Measurements from ENCODE around the gene KIFC3.
A peak's percentile ranks its signal among the peaks of the same experiment; 100 is the strongest.

The KIFC3 gene

GRCh38 chr16:57749101-57749692, 53.1 kb downstream of the KIFC3 start:
- TF ChIP-seq ZNF664 (tag by site-specific recombination; IDR thresholded peaks at IDR 0.05) (peak; percentile 40; the same call in 1 of the 2 replicates), ZNF555 (tag by site-specific recombination; conservative IDR thresholded peaks at IDR 0.05) (no peak), ZBTB21 (tag by site-specific recombination; IDR thresholded peaks at IDR 0.05) (no peak), OSR2 (tag by site-specific recombination; IDR thresholded peaks at IDR 0.05) (no peak), ZNF580 (tag by site-specific recombination; IDR thresholded peaks at IDR 0.05) (no peak; the same call in 1 of the 2 replicates)
- Histone ChIP-seq H3K36me3 (ENCODE audit: control insufficient read depth in 2 of 2, insufficient read depth in 1 of 2, low read length in 2 of 2) (peaks cover 0 to 68% of the 10 kb centered on the region in 2 experiments; a peak in 2 of 3 replicates), H3K4me3 (ENCODE audit: low read depth, low read length) (no peak overlapping the region), H3K9me3 (ENCODE audit: control insufficient read depth, insufficient read depth, low read depth, low read length) (no peaks in the 10 kb centered on the region), H3K4me1 (ENCODE audit: control insufficient read depth, insufficient read depth, low read length) (no peaks in the 10 kb centered on the region), H3K27ac (ENCODE audit: extremely low read depth, low read depth, low read length) (no peak overlapping the region)
- ChIA-PET CTCF (no interaction called here), POLR2A (no interaction called here)

- CTCF ChIA-PET = interaction anchor here (1.2 kb wide), 1 partner anchor 8 kb away, joined by 3 read pairs; no protein-coding TSS in a partner anchor
- POLR2A ChIA-PET = no interaction called here
- no peaks in the 10 kb centered on the region for H3K9me3 ChIP-seq (ENCODE audit: control insufficient read depth, insufficient read depth, low read depth, low read length)
These were observed 53.7 kb downstream of the KIFC3 start for GRCh38 chr16:57748596-57748995.

GRCh38 chr16:57747996-57748395, 54.3 kb downstream of the KIFC3 start:
- no peak overlapping the region for H3K27ac ChIP-seq (ENCODE audit: extremely low read depth, low read depth, low read length)
- ChIA-PET CTCF (interaction anchor here (0.6 to 1.2 kb wide), 2 partner anchors 9 to 161 kb away, joined by 3 to 4 read pairs; no protein-coding TSS in a partner anchor), POLR2A (no interaction called here)
- no peak overlapping the region for H3K4me3 ChIP-seq (ENCODE audit: low read depth, low read length)
- no peak for TF ChIP-seq ZFP41 (tag by site-specific recombination; IDR thresholded peaks at IDR 0.05; ENCODE audit: borderline replicate concordance)
- TF ChIP-seq ZNF776 (tag by site-specific recombination; IDR thresholded peaks at IDR 0.05; ENCODE audit: borderline replicate concordance) = no peak
- no peak for TF ChIP-seq BCL6B (tag by site-specific recombination; IDR thresholded peaks at IDR 0.05)
- no peak for TF ChIP-seq YY1 (tag by site-specific recombination; IDR thresholded peaks at IDR 0.05)
- TF ChIP-seq ZFP3 (tag by site-specific recombination; IDR thresholded peaks at IDR 0.05; ENCODE audit: low read depth) = no peak
- no peak for TF ChIP-seq ZNF530 (tag by site-specific recombination; IDR thresholded peaks at IDR 0.05; ENCODE audit: low read depth)
- H3K4me1 ChIP-seq (ENCODE audit: control insufficient read depth, insufficient read depth, low read length) = no peaks in the 10 kb centered on the region
- peaks cover 0 to 66% of the 10 kb centered on the region in 2 experiments; a peak in 2 of 3 replicates for H3K36me3 ChIP-seq (ENCODE audit: control insufficient read depth in 2 of 2, insufficient read depth in 1 of 2, low read length in 2 of 2)
- H3K9me3 ChIP-seq (ENCODE audit: control insufficient read depth, insufficient read depth, low read depth, low read length) = no peaks in the 10 kb centered on the region

More at GRCh38 chr16:57748596-57748995, 53.7 kb downstream of the KIFC3 start:
- no peaks in the 10 kb centered on the region for H3K4me1 ChIP-seq (ENCODE audit: control insufficient read depth, insufficient read depth, low read length)
- no peak overlapping the region for H3K27ac ChIP-seq (ENCODE audit: extremely low read depth, low read depth, low read length)
- TF ChIP-seq ZNF19 (tag by site-specific recombination; IDR thresholded peaks at IDR 0.05; ENCODE audit: low read depth) (no peak), EGR2 (tag by site-specific recombination; IDR thresholded peaks at IDR 0.05; ENCODE audit: low read depth) (peak; percentile 46)
- H3K4me3 ChIP-seq (ENCODE audit: low read depth, low read length) = no peak overlapping the region
- H3K36me3 ChIP-seq (ENCODE audit: control insufficient read depth in 2 of 2, insufficient read depth in 1 of 2, low read length in 2 of 2) = peaks cover 0 to 68% of the 10 kb centered on the region in 2 experiments; a peak in 2 of 3 replicates

- H3K9me3 ChIP-seq (ENCODE audit: control insufficient read depth, insufficient read depth, low read depth, low read length) = no peaks in the 10 kb centered on the region
- CTCF ChIA-PET = interaction anchor here (0.6 to 1.2 kb wide), 2 partner anchors 9 to 161 kb away, joined by 3 to 4 read pairs; no protein-coding TSS in a partner anchor
- TF ChIP-seq SETDB1 (IDR thresholded peaks at IDR 0.05; ENCODE audit: insufficient read length, low read length) (no peak), ZNF623 (tag by site-specific recombination; IDR thresholded peaks at IDR 0.05) (no peak), ZBTB11 (tag by site-specific recombination; conservative IDR thresholded peaks at IDR 0.05; ENCODE audit: low read depth) (no peak), KLF17 (tag by site-specific recombination; IDR thresholded peaks at IDR 0.05) (no peak), ZNF280C (tag by site-specific recombination; IDR thresholded peaks at IDR 0.05) (no peak), ZNF423 (tag by site-specific recombination; IDR thresholded peaks at IDR 0.05) (no peak)
These were observed 54.8 kb downstream of the KIFC3 start for GRCh38 chr16:57747496-57747895.

More at GRCh38 chr16:57747496-57747895, 54.8 kb downstream of the KIFC3 start:
- POLR2A ChIA-PET = no interaction called here
- Histone ChIP-seq H3K4me1 (ENCODE audit: control insufficient read depth, insufficient read depth, low read length) (no peaks in the 10 kb centered on the region), H3K4me3 (ENCODE audit: low read depth, low read length) (no peak overlapping the region), H3K36me3 (ENCODE audit: control insufficient read depth in 2 of 2, insufficient read depth in 1 of 2, low read length in 2 of 2) (peaks cover 0 to 68% of the 10 kb centered on the region in 2 experiments; a peak in 2 of 3 replicates), H3K27ac (ENCODE audit: extremely low read depth, low read depth, low read length) (no peak overlapping the region)
